H9 (cell line): ENCODE data around the gene LRP1. TPM values are rescaled to one million over a fixed set of nuclear protein-coding genes. Genes with fewer than 3 reads are reported as not detected.

Experiments
- DNase-seq: peaks from one replicate; pipeline ENCODE4 v3.0.0-alpha.2; 2017
- H2AFZ ChIP-seq: one replicate; pipeline ENCODE4 v1.6.1; 2013; ENCODE audit warnings: mild to moderate bottlenecking, low read length, control low read depth, moderate library complexity
- H2AK5ac ChIP-seq: 2 replicates; pipeline ENCODE4 v1.6.1; 2013; ENCODE audit warnings: low read length, control low read depth, mixed read lengths; ENCODE audit not compliant: insufficient read length
- H2BK120ac ChIP-seq: one replicate; pipeline ENCODE4 v1.6.1; 2013; ENCODE audit warnings: low read depth, mild to moderate bottlenecking, low read length, control low read depth, inconsistent platforms; ENCODE audit not compliant: poor library complexity, severe bottlenecking
- H2BK12ac ChIP-seq: 2 replicates; pipeline ENCODE4 v1.6.1; 2013; ENCODE audit warnings: low read length, control low read depth, mixed read lengths, low read depth; ENCODE audit not compliant: insufficient read length
- H2BK15ac ChIP-seq: 2 replicates; pipeline ENCODE4 v1.6.1; 2013; ENCODE audit warnings: low read depth, low read length, control low read depth
- H2BK20ac ChIP-seq: one replicate; pipeline ENCODE4 v1.6.1; 2013; ENCODE audit warnings: low read depth, mild to moderate bottlenecking, low read length, control low read depth, inconsistent platforms; ENCODE audit not compliant: poor library complexity, severe bottlenecking
- H2BK5ac ChIP-seq: 2 replicates; pipeline ENCODE4 v1.6.1; 2013; ENCODE audit warnings: low read length, control low read depth, mixed read lengths; ENCODE audit not compliant: insufficient read length
- H3K14ac ChIP-seq: 2 replicates; pipeline ENCODE4 v1.6.1; 2013; ENCODE audit warnings: low read length, control low read depth; ENCODE audit not compliant: insufficient read depth
- H3K18ac ChIP-seq: 2 replicates; pipeline ENCODE4 v1.6.1; 2013; ENCODE audit warnings: low read depth, mild to moderate bottlenecking, mixed read lengths, low read length, control low read depth; ENCODE audit not compliant: insufficient read length
- H3K23ac ChIP-seq: 2 replicates; pipeline ENCODE4 v1.6.1; 2013; ENCODE audit warnings: low read length, control low read depth, mixed read lengths, low read depth; ENCODE audit not compliant: insufficient read length
- H3K23me2 ChIP-seq: 2 replicates; pipeline ENCODE4 v1.6.1; 2013; ENCODE audit warnings: low read depth, mild to moderate bottlenecking, mixed read lengths, low read length, control low read depth; ENCODE audit not compliant: insufficient read length, poor library complexity, severe bottlenecking
- H3K27ac ChIP-seq: 2 replicates; pipeline ENCODE4 v1.5.1; 2013; ENCODE audit warnings: low read length, control low read depth, mixed read lengths, low read depth; ENCODE audit not compliant: insufficient read length
- H3K27me3 ChIP-seq: 2 replicates; pipeline ENCODE4 v1.6.1; 2013; ENCODE audit warnings: low read length, control low read depth, inconsistent platforms; ENCODE audit not compliant: insufficient read depth
- H3K4ac ChIP-seq: 2 replicates; pipeline ENCODE4 v1.6.1; 2013; ENCODE audit warnings: low read depth, mild to moderate bottlenecking, control low read depth, inconsistent platforms, low read length, moderate library complexity
- H3K4me1 ChIP-seq: 2 replicates; pipeline ENCODE4 v1.6.1; 2013; ENCODE audit warnings: low read length, control low read depth, inconsistent platforms; ENCODE audit not compliant: insufficient read depth
- H3K4me2 ChIP-seq: 2 replicates; pipeline ENCODE4 v1.6.1; 2013; ENCODE audit warnings: low read length, control low read depth, mixed read lengths; ENCODE audit not compliant: insufficient read length, insufficient read depth
- H3K56ac ChIP-seq: 2 replicates; pipeline ENCODE4 v1.6.1; 2013; ENCODE audit warnings: low read depth, mild to moderate bottlenecking, mixed read lengths, low read length, control low read depth; ENCODE audit not compliant: insufficient read length
- H3K79me1 ChIP-seq: 2 replicates; pipeline ENCODE4 v1.6.1; 2013; ENCODE audit warnings: low read depth, mild to moderate bottlenecking, moderate library complexity, low read length, control low read depth, inconsistent platforms; ENCODE audit not compliant: insufficient read depth, poor library complexity, severe bottlenecking
- H3K79me2 ChIP-seq: 2 replicates; pipeline ENCODE4 v1.6.1; 2013; ENCODE audit warnings: low read length, control low read depth, inconsistent platforms; ENCODE audit not compliant: insufficient read depth
- H3K9ac ChIP-seq: 2 replicates; pipeline ENCODE4 v1.6.1; 2013; ENCODE audit warnings: low read length, control low read depth, mixed read lengths; ENCODE audit not compliant: insufficient read length; ENCODE audit errors: extremely low read depth
- H3K9me3 ChIP-seq: one replicate; pipeline ENCODE4 v1.6.1; 2013; ENCODE audit warnings: low read depth, low read length, inconsistent platforms; ENCODE audit not compliant: control insufficient read depth
- H3T11ph ChIP-seq: one replicate; pipeline ENCODE4 v1.6.1; 2013; ENCODE audit warnings: mild to moderate bottlenecking, low read length, control low read depth, inconsistent platforms
- H4K20me1 ChIP-seq: one replicate; pipeline ENCODE4 v1.6.1; 2013; ENCODE audit not compliant: control insufficient read depth, insufficient read length, insufficient read depth
- H4K5ac ChIP-seq: 2 replicates; pipeline ENCODE4 v1.6.1; 2013; ENCODE audit warnings: low read depth, mild to moderate bottlenecking, mixed read lengths, low read length, control low read depth; ENCODE audit not compliant: insufficient read length
- H4K8ac ChIP-seq: replicated peaks from 2 replicates; pipeline ENCODE4 v1.6.1; 2013; ENCODE audit warnings: low read length, control low read depth, mixed read lengths, low read depth; ENCODE audit not compliant: insufficient read length
- H4K91ac ChIP-seq: 2 replicates; pipeline ENCODE4 v1.6.1; 2013; ENCODE audit warnings: low read depth, mild to moderate bottlenecking, moderate library complexity, mixed read lengths, low read length, control low read depth; ENCODE audit not compliant: insufficient read length
- H3K27ac Mint-ChIP-seq, 3 experiments: 2 replicates in 2 of 3; 3 replicates in 1 of 3; pipeline ENCODE4 v1.8.0; 2020 to 2021; ENCODE audit warnings: mixed read lengths in 3 of 3, mild to moderate bottlenecking in 1 of 3, moderate library complexity in 1 of 3
- H3K27me3 Mint-ChIP-seq: 2 replicates; pipeline ENCODE4 v1.8.0; 2021; ENCODE audit warnings: low read depth, mild to moderate bottlenecking, moderate library complexity, mixed read lengths
- H3K36me3 Mint-ChIP-seq, 3 experiments: 2 replicates in 2 of 3; 3 replicates in 1 of 3; pipeline ENCODE4 v1.8.0; 2020 to 2021; ENCODE audit warnings: low read depth in 3 of 3, mixed read lengths in 3 of 3; ENCODE audit not compliant: insufficient read depth in 1 of 3
- H3K4me1 Mint-ChIP-seq, 2 experiments: 2 replicates each; pipeline ENCODE4 v1.8.0; 2020; ENCODE audit warnings: mixed read lengths in 2 of 2
- H3K4me3 Mint-ChIP-seq, 2 experiments: 2 replicates in 1 of 2; 3 replicates in 1 of 2; pipeline ENCODE4 v1.8.0; 2020 to 2021; ENCODE audit warnings: mild to moderate bottlenecking in 2 of 2, mixed read lengths in 2 of 2, moderate library complexity in 1 of 2
- H3K9me3 Mint-ChIP-seq, 2 experiments: 2 replicates in 1 of 2; 3 replicates in 1 of 2; pipeline ENCODE4 v1.8.0; 2020; ENCODE audit warnings: mild to moderate bottlenecking in 2 of 2, mixed read lengths in 2 of 2, moderate library complexity in 1 of 2
- CTCF ChIP-seq: fragments of 200-600 bp; sonication (generic); conservative IDR thresholded peaks from 3 replicates; pipeline ENCODE4 v1.8.0; 2021; ENCODE audit warnings: antibody characterized with exemption, mild to moderate bottlenecking
- WGBS: extraction: QIAGEN DNeasy Blood & Tissue Kit; methylation state at CpG from one replicate; pipeline ENCODE4 v1.1.7; 2013; ENCODE audit warnings: missing lambda C conversion rate, low lambda C conversion rate, mixed read lengths; ENCODE audit not compliant: insufficient read length; ENCODE audit errors: extremely low coverage; 5-methylcytosine and 5-hydroxymethylcytosine counted together
- total RNA-seq: library from RNA; stranded (reverse); gene quantifications from 2 replicates; pipeline ENCODE4 v1.2.1, GENCODE V29; 2021

The LRP1 gene
- total RNA-seq, 1 experiment from 2014 or later = 115 TPM

- H4K20me1 ChIP-seq = no peaks in the 10 kb centered on the region
- H3K23ac ChIP-seq = no peak overlapping the region
- no peak overlapping the region for H4K5ac ChIP-seq
- no peak overlapping the region for H4K91ac ChIP-seq
- H3K18ac ChIP-seq = no peak overlapping the region
- H3K9me3 Mint-ChIP-seq = no peaks in the 10 kb centered on the region
- H3K27ac ChIP-seq = no peak overlapping the region
- no peak for TF ChIP-seq CTCF
- no peak overlapping the region for H4K8ac ChIP-seq
- no peak overlapping the region for H3K14ac ChIP-seq
- H3K9ac ChIP-seq = no peak overlapping the region
- H3K23me2 ChIP-seq = no peaks in the 10 kb centered on the region
- no peak overlapping the region for H3T11ph ChIP-seq
- H3K79me1 ChIP-seq = no peaks in the 10 kb centered on the region
- no peaks in the 10 kb centered on the region for H3K27me3 ChIP-seq
- no peak overlapping the region for H2BK12ac ChIP-seq
- no peak overlapping the region for H3K56ac ChIP-seq
- H3K27ac Mint-ChIP-seq = no peak overlapping the region; a peak in 1 of 7 replicates
- no peaks in the 10 kb centered on the region; the same call in 1 of the 2 replicates for H3K27me3 Mint-ChIP-seq
- no peaks in the 10 kb centered on the region for H3K9me3 ChIP-seq
- no peak overlapping the region for H2BK20ac ChIP-seq
- H3K4me1 Mint-ChIP-seq = peaks cover 11 to 13% of the 10 kb centered on the region in 2 experiments
- WGBS = no CpG with 5 or more reads among the region's 12 CpGs
- H3K36me3 Mint-ChIP-seq = peaks cover 4 to 64% (median 56%) of the 10 kb centered on the region in 3 experiments
- H2BK15ac ChIP-seq = no peak overlapping the region
- no peaks in the 10 kb centered on the region for H3K4me1 ChIP-seq
- no peak overlapping the region for H2AK5ac ChIP-seq
- H3K4ac ChIP-seq = no peak overlapping the region
- no peaks in the 10 kb centered on the region for H3K79me2 ChIP-seq
- no peak overlapping the region for H3K4me2 ChIP-seq
- no peak overlapping the region for H3K4me3 Mint-ChIP-seq
- H2AFZ ChIP-seq = no peak overlapping the region
- H2BK120ac ChIP-seq = no peak overlapping the region
- H2BK5ac ChIP-seq = no peak overlapping the region
- no peak for DNase-seq
Observed at GRCh38 chr12:57099766-57100165, 28.5 kb upstream of the LRP1 start.
